SK-N-SH treated with all-trans-retinoic acid at 6 μM for 48 hours (cell line): ENCODE data around the gene PJA1.

Experiments
- ATAC-seq: fragments of 200-7000 bp; cut with Tn5 transposase; 3 replicates; pipeline ENCODE4 v1.9.1; 2020; ENCODE audit warnings: mild to moderate bottlenecking, moderate library complexity
- ARNTL ChIP-seq: fragments of 450-650 bp; formaldehyde crosslinking; IDR thresholded peaks from 2 replicates; pipeline ENCODE4 v1.5.0; 2020; ENCODE audit warnings: low read depth, mild to moderate bottlenecking, moderate library complexity, borderline replicate concordance
- BACH2 ChIP-seq: fragments of 250-450 bp; sonication (Bioruptor Pico); IDR thresholded peaks from 2 replicates; pipeline ENCODE4 v1.9.0; 2021; ENCODE audit warnings: mild to moderate bottlenecking, borderline replicate concordance
- GLIS3 ChIP-seq: fragments of 250-450 bp; sonication (Bioruptor Pico); IDR thresholded peaks from 2 replicates; pipeline ENCODE4 v1.5.0; 2020; ENCODE audit warnings: mild to moderate bottlenecking, moderate library complexity
- ISL1 ChIP-seq: fragments of 250-450 bp; sonication (Bioruptor Pico); IDR thresholded peaks from 2 replicates; pipeline ENCODE4 v2.1.2; 2022; ENCODE audit warnings: mild to moderate bottlenecking, moderate library complexity
- OSR1 ChIP-seq: fragments of 250-450 bp; sonication (Bioruptor Pico); IDR thresholded peaks from 2 replicates; pipeline ENCODE4 v1.8.0; 2022; ENCODE audit warnings: moderate library complexity, mild to moderate bottlenecking, inconsistent platforms
- PPARA ChIP-seq: fragments of 250-450 bp; sonication (Bioruptor Pico); IDR thresholded peaks from 2 replicates; pipeline ENCODE4 v1.5.0; 2020; ENCODE audit warnings: mild to moderate bottlenecking, borderline replicate concordance
- SNAI2 ChIP-seq: fragments of 250-450 bp; sonication (Bioruptor Pico); IDR thresholded peaks from 2 replicates; pipeline ENCODE4 v1.5.0; 2020; ENCODE audit warnings: mild to moderate bottlenecking, moderate library complexity
- TOX ChIP-seq: fragments of 250-450 bp; sonication (Bioruptor Pico); IDR thresholded peaks from 2 replicates; pipeline ENCODE4 v1.8.0; 2021; ENCODE audit warnings: mild to moderate bottlenecking, moderate library complexity, borderline replicate concordance
- ZC3H10 ChIP-seq: fragments of 250-450 bp; sonication (Bioruptor Pico); IDR thresholded peaks from 2 replicates; pipeline ENCODE4 v1.5.1; 2021; ENCODE audit warnings: mild to moderate bottlenecking, moderate library complexity
- ZFP3 ChIP-seq: fragments of 250-450 bp; sonication (Bioruptor Pico); IDR thresholded peaks from 2 replicates; pipeline ENCODE4 v1.5.0; 2020; ENCODE audit warnings: mild to moderate bottlenecking, moderate library complexity
- ZFP30 ChIP-seq: fragments of 450-650 bp; formaldehyde crosslinking; IDR thresholded peaks from 2 replicates; pipeline ENCODE4 v1.5.0; 2022; ENCODE audit warnings: mild to moderate bottlenecking, moderate library complexity
- ZNF565 ChIP-seq: fragments of 450-650 bp; formaldehyde crosslinking; conservative IDR thresholded peaks from 2 replicates; pipeline ENCODE4 v1.5.0; 2020; ENCODE audit warnings: low read depth, mild to moderate bottlenecking, moderate library complexity
- ZNF70 ChIP-seq: fragments of 450-650 bp; formaldehyde crosslinking; IDR thresholded peaks from 2 replicates; pipeline ENCODE4 v1.5.0; 2020; ENCODE audit warnings: mild to moderate bottlenecking, moderate library complexity
- TF ChIP-seq, protein P1 (sequence below): fragments of 250-450 bp; sonication (Bioruptor Pico); IDR thresholded peaks from 2 replicates; pipeline ENCODE4 v1.8.0; 2020; ENCODE audit warnings: mild to moderate bottlenecking, moderate library complexity, borderline replicate concordance
- TF ChIP-seq, protein P2 (sequence below): fragments of 250-450 bp; sonication (Bioruptor Pico); IDR thresholded peaks from 2 replicates; pipeline ENCODE4 v1.5.0; 2020; ENCODE audit warnings: mild to moderate bottlenecking, moderate library complexity
- TF ChIP-seq, protein P3 (sequence below): fragments of 250-450 bp; sonication (Bioruptor Pico); IDR thresholded peaks from 2 replicates; pipeline ENCODE4 v1.5.1; 2021; ENCODE audit warnings: mild to moderate bottlenecking, moderate library complexity
- TF ChIP-seq, protein P4 (sequence below): fragments of 250-450 bp; sonication (Bioruptor Pico); IDR thresholded peaks from 2 replicates; pipeline ENCODE4 v1.8.0; 2021; ENCODE audit warnings: low read depth, mild to moderate bottlenecking, moderate library complexity, borderline replicate concordance

PJA1 gene

DNA sequence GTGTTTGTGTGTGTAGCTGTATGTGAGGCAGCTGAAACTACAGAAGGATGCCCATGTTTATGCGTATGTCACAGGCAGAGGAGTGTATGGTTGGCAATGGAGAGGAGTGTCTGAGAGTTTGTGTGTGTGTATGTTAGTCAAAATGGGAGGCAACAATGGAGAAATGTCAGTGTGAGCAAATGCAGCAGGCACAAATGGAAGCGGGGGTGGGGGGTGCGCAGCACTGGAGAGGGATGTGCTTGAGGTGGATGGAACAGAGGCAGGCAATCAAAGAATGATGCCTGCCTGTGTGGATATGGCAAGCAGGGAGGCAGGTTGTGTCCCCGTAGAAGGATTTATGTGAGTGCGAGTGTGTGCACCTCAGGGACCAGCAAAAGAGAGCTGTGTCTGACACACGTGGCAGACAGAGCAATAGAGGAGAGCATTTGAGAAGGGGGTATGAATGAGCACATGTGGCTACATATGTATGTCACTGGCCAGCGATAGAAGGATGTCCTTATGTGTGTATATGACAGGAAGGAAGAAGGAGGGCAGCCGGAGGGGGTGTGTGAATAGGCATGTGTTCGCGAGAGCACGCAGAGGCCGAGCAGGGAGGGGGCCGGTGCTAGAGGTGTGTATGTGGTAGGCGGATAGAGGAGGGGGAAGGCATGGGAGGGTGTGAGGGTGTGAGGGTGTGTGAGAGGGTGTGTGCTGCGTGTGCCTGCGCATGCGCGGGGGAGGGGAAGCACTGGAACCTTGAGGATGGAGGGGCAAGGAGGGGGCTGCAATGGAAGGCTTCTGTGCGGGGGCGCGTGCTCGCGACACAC is 1.1 kb downstream of the PJA1 start (continued):
- no peak for TF ChIP-seq TOX (CRISPR knock-in tag)

DNA sequence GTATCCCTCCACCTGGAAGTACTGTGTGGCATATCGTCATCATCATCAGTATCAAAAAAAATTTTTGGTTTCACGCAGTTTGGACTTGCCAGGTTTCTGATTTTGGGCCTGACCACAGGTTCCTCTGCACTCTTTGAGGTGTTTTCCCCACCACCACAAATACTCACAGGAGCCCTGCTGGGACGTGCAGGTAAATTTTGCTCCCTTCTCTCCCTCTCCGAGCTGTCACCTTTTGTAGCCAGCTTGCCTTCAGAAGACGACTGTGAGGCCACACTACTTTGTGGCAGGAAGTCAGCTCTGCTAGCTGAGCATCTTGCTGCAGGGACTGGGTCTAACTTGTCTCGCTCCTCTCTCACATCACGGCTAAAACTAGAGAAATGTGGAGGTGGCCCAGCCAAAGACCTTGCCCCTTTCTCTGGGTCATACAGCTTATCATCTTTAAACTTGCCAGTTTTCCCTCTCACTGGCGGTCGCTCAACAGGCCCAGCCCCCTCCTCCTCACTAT is 2.8 kb downstream of the PJA1 start:
- TF ChIP-seq, protein P1, sequence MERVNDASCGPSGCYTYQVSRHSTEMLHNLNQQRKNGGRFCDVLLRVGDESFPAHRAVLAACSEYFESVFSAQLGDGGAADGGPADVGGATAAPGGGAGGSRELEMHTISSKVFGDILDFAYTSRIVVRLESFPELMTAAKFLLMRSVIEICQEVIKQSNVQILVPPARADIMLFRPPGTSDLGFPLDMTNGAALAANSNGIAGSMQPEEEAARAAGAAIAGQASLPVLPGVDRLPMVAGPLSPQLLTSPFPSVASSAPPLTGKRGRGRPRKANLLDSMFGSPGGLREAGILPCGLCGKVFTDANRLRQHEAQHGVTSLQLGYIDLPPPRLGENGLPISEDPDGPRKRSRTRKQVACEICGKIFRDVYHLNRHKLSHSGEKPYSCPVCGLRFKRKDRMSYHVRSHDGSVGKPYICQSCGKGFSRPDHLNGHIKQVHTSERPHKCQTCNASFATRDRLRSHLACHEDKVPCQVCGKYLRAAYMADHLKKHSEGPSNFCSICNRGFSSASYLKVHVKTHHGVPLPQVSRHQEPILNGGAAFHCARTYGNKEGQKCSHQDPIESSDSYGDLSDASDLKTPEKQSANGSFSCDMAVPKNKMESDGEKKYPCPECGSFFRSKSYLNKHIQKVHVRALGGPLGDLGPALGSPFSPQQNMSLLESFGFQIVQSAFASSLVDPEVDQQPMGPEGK (CRISPR knock-in tag), result no peak
- TF ChIP-seq ZC3H10 (CRISPR knock-in tag) (no peak), ZFP30 (CRISPR knock-in tag) (no peak), ZNF565 (CRISPR knock-in tag) (no peak), OSR1 (CRISPR knock-in tag) (no peak), ZNF70 (no peak), BACH2 (no peak), GLIS3 (CRISPR knock-in tag) (no peak), ARNTL (no peak), TOX (CRISPR knock-in tag) (no peak), ISL1 (CRISPR knock-in tag) (no peak)
- TF ChIP-seq, protein P2, sequence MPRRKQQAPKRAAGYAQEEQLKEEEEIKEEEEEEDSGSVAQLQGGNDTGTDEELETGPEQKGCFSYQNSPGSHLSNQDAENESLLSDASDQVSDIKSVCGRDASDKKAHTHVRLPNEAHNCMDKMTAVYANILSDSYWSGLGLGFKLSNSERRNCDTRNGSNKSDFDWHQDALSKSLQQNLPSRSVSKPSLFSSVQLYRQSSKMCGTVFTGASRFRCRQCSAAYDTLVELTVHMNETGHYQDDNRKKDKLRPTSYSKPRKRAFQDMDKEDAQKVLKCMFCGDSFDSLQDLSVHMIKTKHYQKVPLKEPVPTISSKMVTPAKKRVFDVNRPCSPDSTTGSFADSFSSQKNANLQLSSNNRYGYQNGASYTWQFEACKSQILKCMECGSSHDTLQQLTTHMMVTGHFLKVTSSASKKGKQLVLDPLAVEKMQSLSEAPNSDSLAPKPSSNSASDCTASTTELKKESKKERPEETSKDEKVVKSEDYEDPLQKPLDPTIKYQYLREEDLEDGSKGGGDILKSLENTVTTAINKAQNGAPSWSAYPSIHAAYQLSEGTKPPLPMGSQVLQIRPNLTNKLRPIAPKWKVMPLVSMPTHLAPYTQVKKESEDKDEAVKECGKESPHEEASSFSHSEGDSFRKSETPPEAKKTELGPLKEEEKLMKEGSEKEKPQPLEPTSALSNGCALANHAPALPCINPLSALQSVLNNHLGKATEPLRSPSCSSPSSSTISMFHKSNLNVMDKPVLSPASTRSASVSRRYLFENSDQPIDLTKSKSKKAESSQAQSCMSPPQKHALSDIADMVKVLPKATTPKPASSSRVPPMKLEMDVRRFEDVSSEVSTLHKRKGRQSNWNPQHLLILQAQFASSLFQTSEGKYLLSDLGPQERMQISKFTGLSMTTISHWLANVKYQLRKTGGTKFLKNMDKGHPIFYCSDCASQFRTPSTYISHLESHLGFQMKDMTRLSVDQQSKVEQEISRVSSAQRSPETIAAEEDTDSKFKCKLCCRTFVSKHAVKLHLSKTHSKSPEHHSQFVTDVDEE, result no peak
- TF ChIP-seq, protein P3, sequence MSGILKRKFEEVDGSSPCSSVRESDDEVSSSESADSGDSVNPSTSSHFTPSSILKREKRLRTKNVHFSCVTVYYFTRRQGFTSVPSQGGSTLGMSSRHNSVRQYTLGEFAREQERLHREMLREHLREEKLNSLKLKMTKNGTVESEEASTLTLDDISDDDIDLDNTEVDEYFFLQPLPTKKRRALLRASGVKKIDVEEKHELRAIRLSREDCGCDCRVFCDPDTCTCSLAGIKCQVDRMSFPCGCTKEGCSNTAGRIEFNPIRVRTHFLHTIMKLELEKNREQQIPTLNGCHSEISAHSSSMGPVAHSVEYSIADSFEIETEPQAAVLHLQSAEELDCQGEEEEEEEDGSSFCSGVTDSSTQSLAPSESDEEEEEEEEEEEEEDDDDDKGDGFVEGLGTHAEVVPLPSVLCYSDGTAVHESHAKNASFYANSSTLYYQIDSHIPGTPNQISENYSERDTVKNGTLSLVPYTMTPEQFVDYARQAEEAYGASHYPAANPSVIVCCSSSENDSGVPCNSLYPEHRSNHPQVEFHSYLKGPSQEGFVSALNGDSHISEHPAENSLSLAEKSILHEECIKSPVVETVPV, result no peak
- no peak for ATAC-seq

DNA sequence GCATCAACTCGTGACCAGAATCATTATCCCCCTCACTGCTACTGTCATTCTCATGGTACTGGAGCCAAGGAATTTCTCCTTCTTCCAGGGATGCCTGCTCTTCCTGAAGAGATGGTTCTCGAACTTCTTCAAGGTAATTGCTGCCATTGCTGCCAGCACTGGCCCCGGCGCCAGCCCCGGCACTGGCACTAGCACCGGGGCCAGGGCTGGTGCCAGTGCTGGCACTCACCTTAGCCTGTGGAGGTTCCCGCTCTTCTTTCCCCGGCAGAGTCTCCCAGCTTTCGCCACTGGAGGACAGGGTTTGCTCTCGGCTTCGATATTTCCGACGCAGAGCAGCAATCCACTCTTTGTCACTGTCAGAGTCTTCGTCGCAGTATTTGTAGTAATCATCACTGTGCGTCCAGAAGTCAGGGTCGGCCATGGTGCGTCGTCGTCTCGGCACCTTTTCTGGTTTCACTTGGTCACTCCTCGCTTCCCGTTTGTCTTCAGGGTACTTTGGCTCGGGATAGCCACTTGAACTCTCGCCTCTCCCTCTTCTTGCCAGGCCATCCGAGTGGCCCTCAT is 3.4 kb downstream of the PJA1 start:
- TF ChIP-seq, protein P1 (CRISPR knock-in tag), result no peak
- TF ChIP-seq, protein P3, result no peak
- TF ChIP-seq PPARA (no peak), ZFP30 (CRISPR knock-in tag) (no peak), ARNTL (no peak), ZC3H10 (CRISPR knock-in tag) (no peak), ZNF565 (CRISPR knock-in tag) (no peak), BACH2 (no peak), SNAI2 (no peak), GLIS3 (CRISPR knock-in tag) (no peak), ZFP3 (no peak), ISL1 (CRISPR knock-in tag) (no peak)
- TF ChIP-seq, protein P4, sequence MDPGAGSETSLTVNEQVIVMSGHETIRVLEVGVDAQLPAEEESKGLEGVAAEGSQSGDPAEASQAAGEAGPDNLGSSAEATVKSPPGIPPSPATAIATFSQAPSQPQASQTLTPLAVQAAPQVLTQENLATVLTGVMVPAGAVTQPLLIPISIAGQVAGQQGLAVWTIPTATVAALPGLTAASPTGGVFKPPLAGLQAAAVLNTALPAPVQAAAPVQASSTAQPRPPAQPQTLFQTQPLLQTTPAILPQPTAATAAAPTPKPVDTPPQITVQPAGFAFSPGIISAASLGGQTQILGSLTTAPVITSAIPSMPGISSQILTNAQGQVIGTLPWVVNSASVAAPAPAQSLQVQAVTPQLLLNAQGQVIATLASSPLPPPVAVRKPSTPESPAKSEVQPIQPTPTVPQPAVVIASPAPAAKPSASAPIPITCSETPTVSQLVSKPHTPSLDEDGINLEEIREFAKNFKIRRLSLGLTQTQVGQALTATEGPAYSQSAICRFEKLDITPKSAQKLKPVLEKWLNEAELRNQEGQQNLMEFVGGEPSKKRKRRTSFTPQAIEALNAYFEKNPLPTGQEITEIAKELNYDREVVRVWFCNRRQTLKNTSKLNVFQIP, result no peak
- no peak for ATAC-seq
